Suprapubic skin (tissue), 3 donors: ENCODE results near the gene ZSCAN22.

ENCODE experiments used
- POLR2AphosphoS5 ChIP-seq, 3 donors: sonication (generic); formaldehyde crosslinking; IDR thresholded peaks; one replicate each; pipeline ENCODE4 v1.6.1; 2017; ENCODE audit warnings: antibody characterized with exemption in 3 of 3
- TF ChIP-seq, protein P1 (sequence below), 2 donors: fragments of 200-600 bp in 1 of 2; fragments of 450-650 bp in 1 of 2; sonication (generic) in 1 of 2; IDR thresholded peaks; one replicate each; pipeline ENCODE4 v1.5.1; 2016 to 2019; ENCODE audit warnings: antibody characterized with exemption in 2 of 2, mild to moderate bottlenecking in 1 of 2, moderate library complexity in 1 of 2

DNA sequence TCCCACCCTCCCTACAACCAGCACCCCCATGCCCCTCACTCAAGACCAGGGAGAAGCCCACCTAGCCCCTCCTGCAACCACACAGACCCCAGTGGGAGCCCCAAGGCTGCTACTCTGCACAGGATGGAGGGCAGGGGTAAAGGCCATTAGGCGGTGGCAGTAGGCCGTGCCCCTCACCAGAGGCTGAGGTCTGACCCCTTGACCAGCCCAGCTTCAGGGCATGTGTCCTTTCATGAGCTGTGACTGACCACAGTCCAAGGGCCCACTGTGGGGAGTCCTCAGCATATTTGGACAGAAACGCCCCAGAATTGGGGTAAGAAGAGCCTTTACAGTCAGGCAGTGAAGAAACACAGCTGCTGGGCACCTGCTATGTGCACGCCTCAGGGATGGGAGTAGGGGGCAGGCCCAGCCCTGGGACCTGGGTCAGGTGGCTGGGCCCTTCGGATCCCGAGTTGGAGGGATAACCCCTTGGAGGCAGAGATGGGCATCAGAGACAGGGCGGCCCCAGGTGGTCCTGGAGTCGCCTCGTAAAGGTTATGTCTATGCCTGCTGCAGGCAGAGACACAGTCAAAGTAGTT, 58.6 kb downstream of the ZSCAN22 start:
- TF ChIP-seq, protein P1, sequence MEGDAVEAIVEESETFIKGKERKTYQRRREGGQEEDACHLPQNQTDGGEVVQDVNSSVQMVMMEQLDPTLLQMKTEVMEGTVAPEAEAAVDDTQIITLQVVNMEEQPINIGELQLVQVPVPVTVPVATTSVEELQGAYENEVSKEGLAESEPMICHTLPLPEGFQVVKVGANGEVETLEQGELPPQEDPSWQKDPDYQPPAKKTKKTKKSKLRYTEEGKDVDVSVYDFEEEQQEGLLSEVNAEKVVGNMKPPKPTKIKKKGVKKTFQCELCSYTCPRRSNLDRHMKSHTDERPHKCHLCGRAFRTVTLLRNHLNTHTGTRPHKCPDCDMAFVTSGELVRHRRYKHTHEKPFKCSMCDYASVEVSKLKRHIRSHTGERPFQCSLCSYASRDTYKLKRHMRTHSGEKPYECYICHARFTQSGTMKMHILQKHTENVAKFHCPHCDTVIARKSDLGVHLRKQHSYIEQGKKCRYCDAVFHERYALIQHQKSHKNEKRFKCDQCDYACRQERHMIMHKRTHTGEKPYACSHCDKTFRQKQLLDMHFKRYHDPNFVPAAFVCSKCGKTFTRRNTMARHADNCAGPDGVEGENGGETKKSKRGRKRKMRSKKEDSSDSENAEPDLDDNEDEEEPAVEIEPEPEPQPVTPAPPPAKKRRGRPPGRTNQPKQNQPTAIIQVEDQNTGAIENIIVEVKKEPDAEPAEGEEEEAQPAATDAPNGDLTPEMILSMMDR (IDR thresholded peaks at IDR 0.05) = no peak
- TF ChIP-seq POLR2AphosphoS5 (IDR thresholded peaks at IDR 0.05) = no peak
